GM21786 (cell line): ENCODE results near the gene ATP6V1G1.

Source experiments
- ATAC-seq: cut with Tn5 transposase; IDR thresholded peaks from one replicate; pipeline ENCODE4 v1.9.1; 2021; ENCODE audit not compliant: unreplicated experiment

The ATP6V1G1 gene

GRCh38 chr9:114611516-114612271, 24.1 kb downstream of the ATP6V1G1 start:
- peak; percentile 27 for ATAC-seq

DNA sequence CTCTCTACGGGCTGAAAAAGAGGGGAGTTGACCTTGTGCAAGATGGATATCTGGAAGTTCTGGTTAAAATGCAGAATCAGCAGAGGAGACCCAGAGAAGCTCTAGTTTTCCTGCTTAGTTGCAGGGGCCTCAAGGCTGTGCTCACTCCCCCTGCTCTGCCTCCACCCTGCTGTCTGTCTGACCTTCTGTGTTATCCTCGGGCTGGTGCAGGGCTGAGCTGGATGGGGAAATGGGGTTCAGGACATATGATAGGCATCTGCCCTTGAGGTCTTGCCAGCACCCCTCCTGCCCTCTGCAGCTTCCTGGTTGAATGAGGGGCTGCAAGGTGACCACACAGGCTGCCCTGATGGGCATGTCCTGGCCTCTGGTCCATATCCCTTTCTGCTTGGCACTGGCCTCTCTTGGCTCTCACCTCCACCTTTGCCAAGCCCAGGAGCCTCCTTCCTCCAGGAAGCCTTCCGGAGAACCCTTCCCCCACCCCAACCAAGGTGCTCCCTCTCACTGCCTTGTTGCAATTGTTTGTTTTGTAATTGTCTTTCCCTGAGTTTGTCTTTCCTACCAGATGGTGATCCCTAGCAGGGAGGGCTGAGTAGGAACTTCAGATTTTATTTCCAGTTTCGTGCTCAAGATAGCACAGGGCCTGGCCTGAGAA, 24.8 kb downstream of the ATP6V1G1 start:
- ATAC-seq: no peak

GRCh38 chr9:114613087-114613486, 25.5 kb downstream of the ATP6V1G1 start:
- ATAC-seq: no peak

DNA sequence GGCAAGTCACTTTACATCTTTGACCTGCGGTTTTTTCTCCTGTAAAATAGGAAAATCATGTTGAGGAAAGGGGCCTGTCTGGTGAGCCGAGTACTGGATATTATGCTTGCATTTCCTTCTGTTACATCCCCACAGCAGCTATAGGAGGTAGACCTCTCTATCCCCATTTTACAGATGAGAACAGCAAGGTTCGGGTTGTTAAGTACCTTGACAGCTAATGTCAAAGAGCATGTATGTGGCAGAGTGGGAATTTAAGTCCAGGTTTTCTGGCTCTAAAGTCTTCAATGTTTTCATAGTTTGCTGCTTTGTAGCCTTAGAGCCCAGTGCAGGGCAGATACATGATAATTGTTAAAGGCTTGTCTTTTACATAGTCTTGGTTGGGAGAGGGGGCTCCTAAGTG, 26.4 kb downstream of the ATP6V1G1 start:
- no peak for ATAC-seq

GRCh38 chr9:114614373-114614772, 26.8 kb downstream of the ATP6V1G1 start:
- ATAC-seq: no peak

DNA sequence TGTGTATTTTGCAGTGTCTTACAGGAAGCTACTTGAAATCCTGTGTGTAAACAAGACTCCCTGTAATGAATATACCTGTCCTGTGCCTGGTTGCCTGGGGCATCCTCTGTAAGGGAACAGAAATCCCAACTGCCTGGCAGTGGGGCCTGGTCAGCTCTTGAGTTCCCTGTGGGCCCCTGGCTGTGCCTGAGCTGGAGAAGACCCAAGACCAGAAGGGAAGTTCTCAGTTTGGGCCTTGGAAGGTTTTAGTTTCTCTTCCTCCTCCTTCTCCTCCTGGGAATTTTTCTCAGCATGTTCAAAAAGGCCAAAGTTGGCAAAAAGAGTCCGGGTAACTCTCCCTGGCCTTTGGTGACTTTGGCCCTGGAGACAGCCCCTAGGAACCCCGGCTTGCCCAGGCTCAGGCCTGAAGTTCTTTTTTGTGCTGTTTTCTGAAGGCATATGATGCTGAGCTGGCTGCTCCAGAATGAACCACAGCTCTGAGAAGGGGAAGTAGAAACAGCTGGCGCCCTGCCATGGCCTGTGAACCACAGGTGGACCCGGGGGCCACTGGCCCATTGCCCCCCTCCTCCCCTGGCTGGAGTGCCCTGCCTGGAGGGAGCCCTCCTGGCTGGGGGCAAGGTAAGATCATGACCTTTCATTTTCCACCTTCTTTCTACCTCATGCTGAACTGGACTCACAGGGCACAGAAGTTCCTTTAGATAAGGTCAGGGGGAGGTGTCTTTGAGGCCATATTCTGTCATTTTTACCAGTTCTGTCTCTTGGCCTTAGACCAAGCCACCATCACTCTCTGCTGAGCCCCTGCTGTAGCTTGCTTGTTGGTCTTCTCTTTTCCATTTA, 29.3 kb downstream of the ATP6V1G1 start:
- peak; percentile 78 for ATAC-seq

DNA sequence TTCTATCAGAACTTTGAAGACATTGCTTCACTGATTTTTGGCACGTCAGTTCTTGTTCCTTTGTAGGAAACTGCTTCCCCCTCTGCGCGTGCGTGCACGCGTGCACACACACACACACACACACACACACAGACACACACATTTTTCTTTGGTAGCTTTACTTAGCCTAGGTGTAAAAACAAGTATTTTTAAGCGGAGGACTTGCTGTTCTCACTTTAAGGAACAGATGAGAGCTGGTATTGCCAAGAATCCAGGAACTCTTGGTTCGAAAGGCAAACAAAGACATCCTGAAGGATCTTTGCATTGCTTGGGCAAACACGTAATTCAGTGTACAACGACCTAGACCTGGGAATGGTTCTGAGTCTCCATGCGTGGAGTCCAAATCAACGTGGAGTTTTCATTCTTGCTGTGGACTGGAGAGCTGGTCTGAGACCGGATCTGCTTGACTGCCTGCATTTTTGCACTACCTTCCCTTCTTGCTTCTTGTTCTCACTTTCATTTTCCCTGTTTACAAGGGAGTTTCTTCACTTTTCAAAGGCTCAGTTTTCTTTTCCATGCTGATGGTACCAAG, 31.7 kb downstream of the ATP6V1G1 start:
- peak; percentile 30 for ATAC-seq

GRCh38 chr9:114621561-114621960, 34.0 kb downstream of the ATP6V1G1 start:
- no peak for ATAC-seq

DNA sequence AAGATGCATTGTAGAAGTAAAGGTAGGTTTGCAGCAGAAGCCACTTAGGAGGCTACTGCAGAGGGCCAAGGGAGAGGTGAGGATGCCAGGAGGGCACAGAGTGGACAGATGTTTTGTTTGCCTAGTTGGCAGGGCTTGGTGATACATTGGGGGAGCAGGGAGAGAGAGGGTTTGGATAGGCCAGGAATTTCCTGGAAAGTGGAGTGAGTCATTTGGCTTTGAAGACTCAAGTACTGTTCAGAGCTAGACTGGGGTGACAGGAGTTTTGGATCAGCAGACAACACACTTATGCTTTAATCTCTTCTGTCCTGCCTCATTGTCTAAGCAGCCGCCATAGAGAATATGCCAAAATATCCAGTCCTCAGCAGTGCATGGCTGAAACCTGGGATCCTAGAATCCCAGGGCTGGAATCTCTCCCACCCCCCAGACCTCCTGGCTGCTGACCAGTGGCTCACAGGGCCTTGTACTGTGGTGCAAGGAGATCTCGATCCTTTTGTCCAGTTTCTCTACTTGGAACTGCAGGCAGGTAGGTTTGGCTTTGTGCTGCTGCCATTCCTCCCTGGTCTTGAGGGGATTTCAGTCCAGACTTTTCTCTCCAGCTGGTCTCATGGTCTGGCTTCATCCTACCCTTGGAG, 34.5 kb downstream of the ATP6V1G1 start:
- no peak for ATAC-seq

- ATAC-seq: no peak
These were observed 37.1 kb downstream of the ATP6V1G1 start for GRCh38 chr9:114624677-114625076.

GRCh38 chr9:114626415-114627020, 38.9 kb downstream of the ATP6V1G1 start:
- no peak for ATAC-seq

- ATAC-seq: no peak
These were observed 40.0 kb downstream of the ATP6V1G1 start for GRCh38 chr9:114627553-114627952.

GRCh38 chr9:114629563-114630090, 42.1 kb downstream of the ATP6V1G1 start:
- no peak for ATAC-seq

DNA sequence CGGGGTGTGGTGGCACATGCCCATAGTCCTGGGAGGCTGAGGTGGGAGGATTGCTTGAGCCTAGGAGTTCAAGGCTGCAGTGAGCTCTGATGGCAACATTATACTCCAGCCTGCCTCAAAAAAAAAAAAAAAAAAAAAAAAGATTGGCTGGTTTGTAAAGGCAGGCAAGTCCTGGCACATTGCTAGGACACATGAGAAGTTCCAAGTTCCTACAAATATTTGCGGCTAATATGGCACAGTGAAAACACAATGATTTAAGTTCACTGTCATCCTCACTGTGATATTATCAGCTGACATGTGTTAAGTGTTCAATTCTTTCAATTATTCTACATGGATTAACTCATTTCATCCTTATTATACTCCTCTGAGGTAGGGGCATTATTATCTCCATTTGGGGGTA, 43.6 kb downstream of the ATP6V1G1 start:
- ATAC-seq: no peak

DNA sequence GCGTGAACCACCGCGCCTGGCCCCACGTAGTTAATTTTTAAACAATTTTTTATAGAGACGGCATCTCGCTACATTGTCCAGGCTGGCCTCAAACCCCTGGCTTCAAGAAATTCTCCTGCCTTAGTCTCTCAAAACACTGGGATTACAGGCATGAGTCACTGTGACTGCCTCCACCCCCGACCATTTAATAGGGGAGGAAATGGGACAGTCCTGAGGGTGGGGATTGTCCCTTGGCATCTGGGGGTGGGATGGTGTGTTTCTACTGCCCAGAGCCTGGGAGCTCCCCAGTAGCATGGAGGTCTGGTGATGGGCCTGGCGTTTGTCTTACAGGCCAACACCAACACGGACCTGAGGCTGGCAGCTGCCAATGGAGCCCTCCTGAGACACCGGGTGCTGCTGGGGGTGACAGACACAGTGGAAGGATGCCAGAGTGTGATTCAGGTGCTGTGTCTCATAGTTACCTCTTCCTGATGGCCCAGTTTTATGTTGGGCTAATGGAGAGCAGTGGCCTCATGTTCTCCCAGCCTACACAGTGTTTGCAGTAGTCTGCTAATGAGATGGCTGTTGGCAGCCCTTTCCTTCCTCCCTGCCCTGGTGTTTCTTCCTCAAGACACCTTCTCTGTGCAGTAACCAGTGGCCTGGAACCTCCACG, 46.0 kb downstream of the ATP6V1G1 start:
- ATAC-seq: no peak

DNA sequence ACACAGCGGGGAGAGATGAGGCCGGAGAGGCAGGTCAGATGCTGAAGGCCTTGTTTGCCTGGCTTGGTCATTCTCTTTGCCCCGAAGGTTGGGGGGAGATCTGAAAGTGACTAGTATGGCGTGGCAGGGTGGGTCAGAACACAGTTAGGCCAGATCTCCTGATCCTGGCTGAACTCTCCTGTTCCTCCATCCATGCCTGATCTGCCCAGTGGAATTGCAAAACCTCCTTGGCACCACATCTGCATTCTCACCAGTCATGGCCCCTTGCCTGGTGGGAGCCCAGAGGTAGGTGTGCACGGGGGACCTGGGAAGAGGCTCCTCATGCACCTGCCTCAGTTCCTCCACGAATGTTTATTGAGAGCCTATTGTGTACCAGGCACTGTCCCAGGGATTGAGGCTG, 46.8 kb downstream of the ATP6V1G1 start:
- no peak for ATAC-seq

DNA sequence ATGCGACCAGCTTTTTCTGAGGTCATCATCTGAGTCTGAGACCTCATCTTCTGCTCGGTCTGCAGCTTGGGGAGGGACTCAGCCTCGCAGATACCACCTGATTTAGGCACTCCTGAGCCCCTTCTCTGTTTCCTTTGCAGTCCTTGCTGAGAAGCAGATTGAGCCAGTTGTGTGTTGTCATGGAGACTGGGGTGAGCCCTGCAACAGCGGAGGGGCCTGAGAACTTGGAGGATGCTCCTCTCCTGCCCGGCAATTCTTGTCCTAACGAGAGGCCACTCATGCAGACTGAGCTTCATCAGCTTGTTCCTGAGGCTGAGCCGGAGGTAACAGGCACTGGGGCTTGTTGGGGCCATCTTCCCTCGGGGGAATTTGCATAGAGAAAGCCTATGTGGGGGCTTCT, 50.8 kb downstream of the ATP6V1G1 start:
- no peak for ATAC-seq

GRCh38 chr9:114641967-114642366, 54.4 kb downstream of the ATP6V1G1 start:
- no peak for ATAC-seq

- ATAC-seq: no peak
These were observed 55.4 kb downstream of the ATP6V1G1 start for GRCh38 chr9:114643001-114643400.

GRCh38 chr9:114643896-114644295, 56.3 kb downstream of the ATP6V1G1 start:
- ATAC-seq: no peak
